Panc1 (cell line): Measurements from ENCODE around the gene GCN1. TPM values are rescaled to one million over a fixed set of nuclear protein-coding genes. Genes with fewer than 3 reads are reported as not detected.
A peak's percentile ranks its signal among the peaks of the same experiment; 100 is the strongest.

Source experiments
- ATAC-seq: fragments of 200-7000 bp; cut with Tn5 transposase; 2 replicates; pipeline ENCODE4 v1.9.1; 2020; ENCODE audit warnings: mild to moderate bottlenecking, moderate library complexity
- BruUV-seq: library from RNA; stranded (reverse); fragments of 400-500 nt; replicated peaks from 2 replicates; lab custom pipeline; 2021; lab: Mats Ljungman, UMichigan
- CTCF ChIA-PET: fragments of 300-600 bp; sonication (Branson Sonifier 250); formaldehyde crosslinking; loops from one replicate; lab custom pipeline; 2022; ENCODE audit warnings: antibody characterized with exemption; lab: Charles Lee
- POLR2A ChIA-PET: fragments of 300-600 bp; sonication (Branson Sonifier 250); formaldehyde crosslinking; loops from one replicate; lab custom pipeline; 2022; ENCODE audit warnings: antibody characterized with exemption; lab: Charles Lee
- DNase-seq: peaks from one replicate; pipeline ENCODE4 v3.0.0-alpha.2; 2010; ENCODE audit warnings: low read depth, low spot score
- H3K27ac ChIP-seq: 2 replicates; pipeline ENCODE4 v1.5.1; 2011; ENCODE audit warnings: mild to moderate bottlenecking, low read length, inconsistent platforms
- H3K27me3 ChIP-seq: fragments of 200-500 bp; sonication (Bioruptor generic); 2 replicates; pipeline ENCODE4 v1.6.0; 2014; ENCODE audit warnings: low read length, inconsistent platforms; ENCODE audit not compliant: control insufficient read depth, insufficient read depth
- H3K36me3 ChIP-seq: fragments of 200-500 bp; sonication (Bioruptor generic); 2 replicates; pipeline ENCODE4 v1.5.1; 2014; ENCODE audit warnings: inconsistent platforms, mild to moderate bottlenecking, low read length, moderate library complexity; ENCODE audit not compliant: control insufficient read depth, insufficient read depth
- H3K4me1 ChIP-seq: 2 replicates; pipeline ENCODE4 v1.5.1; 2011; ENCODE audit warnings: inconsistent platforms, mild to moderate bottlenecking, low read length, moderate library complexity; ENCODE audit not compliant: control insufficient read depth, insufficient read depth
- H3K4me3 ChIP-seq, 2 experiments: 2 replicates each; pipeline ENCODE4 v1.5.1; 2011 to 2012; ENCODE audit warnings: low read depth in 2 of 2, low read length in 2 of 2, mild to moderate bottlenecking in 2 of 2, inconsistent platforms in 1 of 2, moderate library complexity in 1 of 2
- H3K9me3 ChIP-seq: fragments of 200-500 bp; sonication (Bioruptor generic); 2 replicates; pipeline ENCODE4 v1.5.1; 2014; ENCODE audit warnings: low read depth, mild to moderate bottlenecking, inconsistent platforms, low read length, moderate library complexity; ENCODE audit not compliant: control insufficient read depth, insufficient read depth
- POLR2AphosphoS5 ChIP-seq: IDR thresholded peaks from 2 replicates; pipeline ENCODE4 v1.6.1; 2012; ENCODE audit warnings: mild to moderate bottlenecking, low read depth, low read length, moderate library complexity
- SIN3A ChIP-seq: IDR thresholded peaks from 2 replicates; pipeline ENCODE4 v1.6.1; 2012; ENCODE audit warnings: low read depth, mild to moderate bottlenecking, low read length, moderate library complexity, borderline replicate concordance; ENCODE audit not compliant: insufficient read depth
- TCF7L2 ChIP-seq: IDR thresholded peaks from 2 replicates; pipeline ENCODE4 v1.6.1; 2011; ENCODE audit warnings: mild to moderate bottlenecking, low read depth, low read length, inconsistent platforms
- in situ Hi-C: cut with HindIII; loops from 2 replicates; pipeline ENCODE4 v1.10.0; 2016; ENCODE audit warnings: low sequenced_read_pairs, low pct_unique_long_range_greater_than_20kb
- intact Hi-C: fragments of 100-400 bp; cut with micrococcal nuclease; formaldehyde crosslinking; loops from one replicate; pipeline ENCODE4 v1.10.0; 2022; ENCODE audit not compliant: unreplicated experiment
- total RNA-seq: library from RNA; stranded (reverse); gene quantifications from one replicate; pipeline ENCODE4 v1.2.1, GENCODE V29; 2021; ENCODE audit not compliant: unreplicated experiment
- TF ChIP-seq, protein P1 (sequence below), 2 experiments: IDR thresholded peaks; 2 replicates each; pipeline ENCODE4 v1.6.1; 2011 to 2012; ENCODE audit warnings: low read depth in 2 of 2, control low read depth in 1 of 2, low read length in 1 of 2, mild to moderate bottlenecking in 1 of 2, moderate library complexity in 1 of 2; ENCODE audit not compliant: insufficient read depth in 1 of 2
- TF ChIP-seq, protein P2 (sequence below): fragments of 450-650 bp; IDR thresholded peaks from 2 replicates; pipeline ENCODE4 v1.5.1; 2017; ENCODE audit warnings: mild to moderate bottlenecking

Gene GCN1
- total RNA-seq, 1 experiment from 2014 or later, result 175 TPM

DNA sequence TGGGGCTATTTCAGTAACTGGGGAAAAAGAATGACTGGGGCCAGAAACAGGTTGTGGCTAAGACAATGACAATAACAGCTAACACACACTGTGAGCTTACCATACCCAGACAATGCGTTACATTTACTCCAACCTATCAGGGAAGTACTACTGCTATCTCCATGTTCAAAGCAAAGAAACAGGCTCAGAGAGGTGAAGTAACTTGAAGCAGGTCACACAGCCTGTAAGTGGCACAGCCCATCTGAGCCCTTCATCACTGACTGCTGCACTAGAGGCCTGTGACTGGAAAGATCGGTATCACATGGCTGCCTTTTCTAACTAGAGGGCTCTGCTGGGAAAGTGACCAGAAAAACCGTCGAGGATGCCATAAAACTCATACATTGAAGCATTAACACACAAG is 7.9 kb downstream of the GCN1 start:
- Histone ChIP-seq H3K27ac (no peak overlapping the region), H3K36me3 (peaks cover 13% of the 10 kb centered on the region), H3K9me3 (no peaks in the 10 kb centered on the region), H3K4me3 (no peak overlapping the region), H3K27me3 (no peaks in the 10 kb centered on the region), H3K4me1 (no peaks in the 10 kb centered on the region; the same call in none of the 2 replicates)
- intact Hi-C loops, result no loop called here
- DNase-seq, result no peak
- POLR2A ChIA-PET, result no interaction called here
- CTCF ChIA-PET, result no interaction called here
- TF ChIP-seq, protein P1, sequence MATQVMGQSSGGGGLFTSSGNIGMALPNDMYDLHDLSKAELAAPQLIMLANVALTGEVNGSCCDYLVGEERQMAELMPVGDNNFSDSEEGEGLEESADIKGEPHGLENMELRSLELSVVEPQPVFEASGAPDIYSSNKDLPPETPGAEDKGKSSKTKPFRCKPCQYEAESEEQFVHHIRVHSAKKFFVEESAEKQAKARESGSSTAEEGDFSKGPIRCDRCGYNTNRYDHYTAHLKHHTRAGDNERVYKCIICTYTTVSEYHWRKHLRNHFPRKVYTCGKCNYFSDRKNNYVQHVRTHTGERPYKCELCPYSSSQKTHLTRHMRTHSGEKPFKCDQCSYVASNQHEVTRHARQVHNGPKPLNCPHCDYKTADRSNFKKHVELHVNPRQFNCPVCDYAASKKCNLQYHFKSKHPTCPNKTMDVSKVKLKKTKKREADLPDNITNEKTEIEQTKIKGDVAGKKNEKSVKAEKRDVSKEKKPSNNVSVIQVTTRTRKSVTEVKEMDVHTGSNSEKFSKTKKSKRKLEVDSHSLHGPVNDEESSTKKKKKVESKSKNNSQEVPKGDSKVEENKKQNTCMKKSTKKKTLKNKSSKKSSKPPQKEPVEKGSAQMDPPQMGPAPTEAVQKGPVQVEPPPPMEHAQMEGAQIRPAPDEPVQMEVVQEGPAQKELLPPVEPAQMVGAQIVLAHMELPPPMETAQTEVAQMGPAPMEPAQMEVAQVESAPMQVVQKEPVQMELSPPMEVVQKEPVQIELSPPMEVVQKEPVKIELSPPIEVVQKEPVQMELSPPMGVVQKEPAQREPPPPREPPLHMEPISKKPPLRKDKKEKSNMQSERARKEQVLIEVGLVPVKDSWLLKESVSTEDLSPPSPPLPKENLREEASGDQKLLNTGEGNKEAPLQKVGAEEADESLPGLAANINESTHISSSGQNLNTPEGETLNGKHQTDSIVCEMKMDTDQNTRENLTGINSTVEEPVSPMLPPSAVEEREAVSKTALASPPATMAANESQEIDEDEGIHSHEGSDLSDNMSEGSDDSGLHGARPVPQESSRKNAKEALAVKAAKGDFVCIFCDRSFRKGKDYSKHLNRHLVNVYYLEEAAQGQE (IDR thresholded peaks at IDR 0.05; ENCODE audit: insufficient read depth in 1 of 2, low read depth in 2 of 2, low read length in 1 of 2), result no peak
- TF ChIP-seq, protein P2, sequence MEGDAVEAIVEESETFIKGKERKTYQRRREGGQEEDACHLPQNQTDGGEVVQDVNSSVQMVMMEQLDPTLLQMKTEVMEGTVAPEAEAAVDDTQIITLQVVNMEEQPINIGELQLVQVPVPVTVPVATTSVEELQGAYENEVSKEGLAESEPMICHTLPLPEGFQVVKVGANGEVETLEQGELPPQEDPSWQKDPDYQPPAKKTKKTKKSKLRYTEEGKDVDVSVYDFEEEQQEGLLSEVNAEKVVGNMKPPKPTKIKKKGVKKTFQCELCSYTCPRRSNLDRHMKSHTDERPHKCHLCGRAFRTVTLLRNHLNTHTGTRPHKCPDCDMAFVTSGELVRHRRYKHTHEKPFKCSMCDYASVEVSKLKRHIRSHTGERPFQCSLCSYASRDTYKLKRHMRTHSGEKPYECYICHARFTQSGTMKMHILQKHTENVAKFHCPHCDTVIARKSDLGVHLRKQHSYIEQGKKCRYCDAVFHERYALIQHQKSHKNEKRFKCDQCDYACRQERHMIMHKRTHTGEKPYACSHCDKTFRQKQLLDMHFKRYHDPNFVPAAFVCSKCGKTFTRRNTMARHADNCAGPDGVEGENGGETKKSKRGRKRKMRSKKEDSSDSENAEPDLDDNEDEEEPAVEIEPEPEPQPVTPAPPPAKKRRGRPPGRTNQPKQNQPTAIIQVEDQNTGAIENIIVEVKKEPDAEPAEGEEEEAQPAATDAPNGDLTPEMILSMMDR, result no peak
- TF ChIP-seq POLR2AphosphoS5 (no peak), TCF7L2 (no peak), SIN3A (no peak)
- ATAC-seq, result no peak
- in situ Hi-C loops, result no loop called here
- BruUV-seq, result TSS peak; percentile 37

DNA sequence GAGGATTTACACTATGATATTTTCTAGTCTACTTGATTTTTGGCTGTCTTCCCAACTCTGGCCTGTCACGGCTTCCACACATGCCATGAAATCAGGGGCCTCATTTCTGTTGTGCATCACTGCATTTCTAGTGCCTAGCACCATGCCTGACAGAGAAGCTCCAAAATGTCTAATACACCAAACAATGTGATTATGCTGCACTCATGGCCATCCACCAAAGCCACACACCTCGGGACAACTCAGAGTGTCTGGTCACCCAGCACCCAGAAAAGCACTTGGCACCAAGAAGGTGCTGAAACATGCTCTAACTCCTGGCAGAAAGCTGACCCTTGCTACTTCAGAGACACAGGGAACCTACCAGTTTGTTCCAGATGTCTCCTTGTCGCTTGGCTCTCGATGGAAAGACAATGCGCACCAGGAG is 11.3 kb downstream of the GCN1 start:
- no peak for TF ChIP-seq SIN3A
- TF ChIP-seq, protein P1 (IDR thresholded peaks at IDR 0.05; ENCODE audit: insufficient read depth in 1 of 2, low read depth in 2 of 2, low read length in 1 of 2), result no peak
- TF ChIP-seq, protein P2, result no peak
- TF ChIP-seq POLR2AphosphoS5, result no peak
- no peak for TF ChIP-seq TCF7L2
- Histone ChIP-seq H3K27ac (no peak overlapping the region), H3K4me1 (no peaks in the 10 kb centered on the region), H3K9me3 (no peaks in the 10 kb centered on the region), H3K4me3 (no peak overlapping the region), H3K36me3 (peaks cover 10% of the 10 kb centered on the region), H3K27me3 (no peaks in the 10 kb centered on the region)
- DNase-seq (no peak), ATAC-seq (no peak)
- POLR2A ChIA-PET, result no interaction called here
- intact Hi-C loops (no loop called here), in situ Hi-C loops (no loop called here)
- CTCF ChIA-PET, result no interaction called here
- BruUV-seq, result no TSS peak
